Measurements from ENCODE around the gene ERG28. TPM values are rescaled to one million over a fixed set of nuclear protein-coding genes. Genes with fewer than 3 reads are reported as not detected.

ERG28 gene
- total and polyA plus RNA-seq, 2 experiments from 2014 or later, result 27.9 to 95.1 TPM

DNA sequence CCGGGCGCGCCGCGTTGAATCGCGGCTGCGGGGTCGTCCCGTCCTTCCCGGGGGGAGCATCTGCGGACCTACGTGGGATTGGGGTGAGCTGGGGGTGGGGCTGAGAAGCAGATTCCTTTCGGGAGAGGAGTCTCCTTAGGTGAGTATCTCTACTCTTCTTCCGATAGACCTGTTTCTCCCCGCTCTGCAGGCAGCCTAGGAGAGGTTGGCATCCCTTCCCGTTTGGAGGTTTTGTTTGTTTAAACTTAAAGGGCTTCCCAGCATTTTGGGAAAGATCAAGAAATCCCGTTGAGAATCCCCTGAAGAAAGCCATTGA, 781 bp upstream of the ERG28 start:
- Histone ChIP-seq H3K36me3 (ENCODE audit: insufficient read depth) (0 out of 2 replicates have a peak, but pooled peaks cover 4% of the 10 kb centered on the region), H2AFZ (peak overlapping the region; percentile 86), H3K27ac (ENCODE audit: low read depth) (peak overlapping the region; percentile 94), H3F3A (replicated peaks; ENCODE audit: low read depth) (peaks cover 5% of the 10 kb centered on the region), H4K20me1 (replicated peaks; ENCODE audit: insufficient read depth) (peaks cover 1% of the 10 kb centered on the region), H3K4me2 (peak overlapping the region; percentile 85), H3K9me2 (ENCODE audit: insufficient read depth) (no peaks in the 10 kb centered on the region), H3K27me3 (ENCODE audit: insufficient read depth) (no peaks in the 10 kb centered on the region), H3K79me2 (replicated peaks; ENCODE audit: insufficient read depth) (peaks cover 71% of the 10 kb centered on the region), H3K4me1 (ENCODE audit: insufficient read depth) (peaks cover 16% of the 10 kb centered on the region; the same call in 1 of the 2 replicates), H3K4me3 (peak overlapping the region; percentile 91)
- TF ChIP-seq JUNB (IDR thresholded peaks at IDR 0.05; ENCODE audit: unreplicated experiment), result no peak
- TF ChIP-seq ZNF331 (CRISPR knock-in tag; IDR thresholded peaks at IDR 0.05; ENCODE audit: low read depth), result no peak
- TF ChIP-seq, protein P1, sequence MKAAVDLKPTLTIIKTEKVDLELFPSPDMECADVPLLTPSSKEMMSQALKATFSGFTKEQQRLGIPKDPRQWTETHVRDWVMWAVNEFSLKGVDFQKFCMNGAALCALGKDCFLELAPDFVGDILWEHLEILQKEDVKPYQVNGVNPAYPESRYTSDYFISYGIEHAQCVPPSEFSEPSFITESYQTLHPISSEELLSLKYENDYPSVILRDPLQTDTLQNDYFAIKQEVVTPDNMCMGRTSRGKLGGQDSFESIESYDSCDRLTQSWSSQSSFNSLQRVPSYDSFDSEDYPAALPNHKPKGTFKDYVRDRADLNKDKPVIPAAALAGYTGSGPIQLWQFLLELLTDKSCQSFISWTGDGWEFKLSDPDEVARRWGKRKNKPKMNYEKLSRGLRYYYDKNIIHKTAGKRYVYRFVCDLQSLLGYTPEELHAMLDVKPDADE (IDR thresholded peaks at IDR 0.05), result no peak
- no peak for TF ChIP-seq POLR2AphosphoS5 (IDR thresholded peaks at IDR 0.05; ENCODE audit: low read depth)
- no peak for TF ChIP-seq CREB1 (CRISPR knock-in tag; IDR thresholded peaks at IDR 0.05; ENCODE audit: low read depth)
- TF ChIP-seq, protein P2, sequence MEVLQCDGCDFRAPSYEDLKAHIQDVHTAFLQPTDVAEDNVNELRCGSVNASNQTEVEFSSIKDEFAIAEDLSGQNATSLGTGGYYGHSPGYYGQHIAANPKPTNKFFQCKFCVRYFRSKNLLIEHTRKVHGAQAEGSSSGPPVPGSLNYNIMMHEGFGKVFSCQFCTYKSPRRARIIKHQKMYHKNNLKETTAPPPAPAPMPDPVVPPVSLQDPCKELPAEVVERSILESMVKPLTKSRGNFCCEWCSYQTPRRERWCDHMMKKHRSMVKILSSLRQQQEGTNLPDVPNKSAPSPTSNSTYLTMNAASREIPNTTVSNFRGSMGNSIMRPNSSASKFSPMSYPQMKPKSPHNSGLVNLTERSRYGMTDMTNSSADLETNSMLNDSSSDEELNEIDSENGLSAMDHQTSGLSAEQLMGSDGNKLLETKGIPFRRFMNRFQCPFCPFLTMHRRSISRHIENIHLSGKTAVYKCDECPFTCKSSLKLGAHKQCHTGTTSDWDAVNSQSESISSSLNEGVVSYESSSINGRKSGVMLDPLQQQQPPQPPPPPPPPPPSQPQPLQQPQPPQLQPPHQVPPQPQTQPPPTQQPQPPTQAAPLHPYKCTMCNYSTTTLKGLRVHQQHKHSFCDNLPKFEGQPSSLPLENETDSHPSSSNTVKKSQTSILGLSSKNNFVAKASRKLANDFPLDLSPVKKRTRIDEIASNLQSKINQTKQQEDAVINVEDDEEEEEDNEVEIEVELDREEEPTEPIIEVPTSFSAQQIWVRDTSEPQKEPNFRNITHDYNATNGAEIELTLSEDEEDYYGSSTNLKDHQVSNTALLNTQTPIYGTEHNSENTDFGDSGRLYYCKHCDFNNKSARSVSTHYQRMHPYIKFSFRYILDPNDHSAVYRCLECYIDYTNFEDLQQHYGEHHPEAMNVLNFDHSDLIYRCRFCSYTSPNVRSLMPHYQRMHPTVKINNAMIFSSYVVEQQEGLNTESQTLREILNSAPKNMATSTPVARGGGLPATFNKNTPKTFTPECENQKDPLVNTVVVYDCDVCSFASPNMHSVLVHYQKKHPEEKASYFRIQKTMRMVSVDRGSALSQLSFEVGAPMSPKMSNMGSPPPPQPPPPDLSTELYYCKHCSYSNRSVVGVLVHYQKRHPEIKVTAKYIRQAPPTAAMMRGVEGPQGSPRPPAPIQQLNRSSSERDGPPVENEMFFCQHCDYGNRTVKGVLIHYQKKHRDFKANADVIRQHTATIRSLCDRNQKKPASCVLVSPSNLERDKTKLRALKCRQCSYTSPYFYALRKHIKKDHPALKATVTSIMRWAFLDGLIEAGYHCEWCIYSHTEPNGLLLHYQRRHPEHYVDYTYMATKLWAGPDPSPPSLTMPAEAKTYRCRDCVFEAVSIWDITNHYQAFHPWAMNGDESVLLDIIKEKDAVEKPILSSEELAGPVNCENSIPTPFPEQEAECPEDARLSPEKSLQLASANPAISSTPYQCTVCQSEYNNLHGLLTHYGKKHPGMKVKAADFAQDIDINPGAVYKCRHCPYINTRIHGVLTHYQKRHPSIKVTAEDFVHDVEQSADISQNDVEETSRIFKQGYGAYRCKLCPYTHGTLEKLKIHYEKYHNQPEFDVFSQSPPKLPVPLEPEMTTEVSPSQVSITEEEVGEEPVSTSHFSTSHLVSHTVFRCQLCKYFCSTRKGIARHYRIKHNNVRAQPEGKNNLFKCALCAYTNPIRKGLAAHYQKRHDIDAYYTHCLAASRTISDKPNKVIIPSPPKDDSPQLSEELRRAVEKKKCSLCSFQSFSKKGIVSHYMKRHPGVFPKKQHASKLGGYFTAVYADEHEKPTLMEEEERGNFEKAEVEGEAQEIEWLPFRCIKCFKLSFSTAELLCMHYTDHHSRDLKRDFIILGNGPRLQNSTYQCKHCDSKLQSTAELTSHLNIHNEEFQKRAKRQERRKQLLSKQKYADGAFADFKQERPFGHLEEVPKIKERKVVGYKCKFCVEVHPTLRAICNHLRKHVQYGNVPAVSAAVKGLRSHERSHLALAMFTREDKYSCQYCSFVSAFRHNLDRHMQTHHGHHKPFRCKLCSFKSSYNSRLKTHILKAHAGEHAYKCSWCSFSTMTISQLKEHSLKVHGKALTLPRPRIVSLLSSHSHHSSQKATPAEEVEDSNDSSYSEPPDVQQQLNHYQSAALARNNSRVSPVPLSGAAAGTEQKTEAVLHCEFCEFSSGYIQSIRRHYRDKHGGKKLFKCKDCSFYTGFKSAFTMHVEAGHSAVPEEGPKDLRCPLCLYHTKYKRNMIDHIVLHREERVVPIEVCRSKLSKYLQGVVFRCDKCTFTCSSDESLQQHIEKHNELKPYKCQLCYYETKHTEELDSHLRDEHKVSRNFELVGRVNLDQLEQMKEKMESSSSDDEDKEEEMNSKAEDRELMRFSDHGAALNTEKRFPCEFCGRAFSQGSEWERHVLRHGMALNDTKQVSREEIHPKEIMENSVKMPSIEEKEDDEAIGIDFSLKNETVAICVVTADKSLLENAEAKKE (CRISPR knock-in tag; IDR thresholded peaks at IDR 0.05), result no peak
- TF ChIP-seq, protein P3, sequence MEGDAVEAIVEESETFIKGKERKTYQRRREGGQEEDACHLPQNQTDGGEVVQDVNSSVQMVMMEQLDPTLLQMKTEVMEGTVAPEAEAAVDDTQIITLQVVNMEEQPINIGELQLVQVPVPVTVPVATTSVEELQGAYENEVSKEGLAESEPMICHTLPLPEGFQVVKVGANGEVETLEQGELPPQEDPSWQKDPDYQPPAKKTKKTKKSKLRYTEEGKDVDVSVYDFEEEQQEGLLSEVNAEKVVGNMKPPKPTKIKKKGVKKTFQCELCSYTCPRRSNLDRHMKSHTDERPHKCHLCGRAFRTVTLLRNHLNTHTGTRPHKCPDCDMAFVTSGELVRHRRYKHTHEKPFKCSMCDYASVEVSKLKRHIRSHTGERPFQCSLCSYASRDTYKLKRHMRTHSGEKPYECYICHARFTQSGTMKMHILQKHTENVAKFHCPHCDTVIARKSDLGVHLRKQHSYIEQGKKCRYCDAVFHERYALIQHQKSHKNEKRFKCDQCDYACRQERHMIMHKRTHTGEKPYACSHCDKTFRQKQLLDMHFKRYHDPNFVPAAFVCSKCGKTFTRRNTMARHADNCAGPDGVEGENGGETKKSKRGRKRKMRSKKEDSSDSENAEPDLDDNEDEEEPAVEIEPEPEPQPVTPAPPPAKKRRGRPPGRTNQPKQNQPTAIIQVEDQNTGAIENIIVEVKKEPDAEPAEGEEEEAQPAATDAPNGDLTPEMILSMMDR (conservative IDR thresholded peaks at IDR 0.05; ENCODE audit: low read depth in 2 of 2), result no peak
- no peak for TF ChIP-seq EZH2 (IDR thresholded peaks at IDR 0.05; ENCODE audit: low read depth, unreplicated experiment)
- no peak for TF ChIP-seq STAT1 (IDR thresholded peaks at IDR 0.05; ENCODE audit: unreplicated experiment)
- TF ChIP-seq EZH2phosphoT487 (IDR thresholded peaks at IDR 0.05; ENCODE audit: unreplicated experiment), result no peak
- TF ChIP-seq, protein P4, sequence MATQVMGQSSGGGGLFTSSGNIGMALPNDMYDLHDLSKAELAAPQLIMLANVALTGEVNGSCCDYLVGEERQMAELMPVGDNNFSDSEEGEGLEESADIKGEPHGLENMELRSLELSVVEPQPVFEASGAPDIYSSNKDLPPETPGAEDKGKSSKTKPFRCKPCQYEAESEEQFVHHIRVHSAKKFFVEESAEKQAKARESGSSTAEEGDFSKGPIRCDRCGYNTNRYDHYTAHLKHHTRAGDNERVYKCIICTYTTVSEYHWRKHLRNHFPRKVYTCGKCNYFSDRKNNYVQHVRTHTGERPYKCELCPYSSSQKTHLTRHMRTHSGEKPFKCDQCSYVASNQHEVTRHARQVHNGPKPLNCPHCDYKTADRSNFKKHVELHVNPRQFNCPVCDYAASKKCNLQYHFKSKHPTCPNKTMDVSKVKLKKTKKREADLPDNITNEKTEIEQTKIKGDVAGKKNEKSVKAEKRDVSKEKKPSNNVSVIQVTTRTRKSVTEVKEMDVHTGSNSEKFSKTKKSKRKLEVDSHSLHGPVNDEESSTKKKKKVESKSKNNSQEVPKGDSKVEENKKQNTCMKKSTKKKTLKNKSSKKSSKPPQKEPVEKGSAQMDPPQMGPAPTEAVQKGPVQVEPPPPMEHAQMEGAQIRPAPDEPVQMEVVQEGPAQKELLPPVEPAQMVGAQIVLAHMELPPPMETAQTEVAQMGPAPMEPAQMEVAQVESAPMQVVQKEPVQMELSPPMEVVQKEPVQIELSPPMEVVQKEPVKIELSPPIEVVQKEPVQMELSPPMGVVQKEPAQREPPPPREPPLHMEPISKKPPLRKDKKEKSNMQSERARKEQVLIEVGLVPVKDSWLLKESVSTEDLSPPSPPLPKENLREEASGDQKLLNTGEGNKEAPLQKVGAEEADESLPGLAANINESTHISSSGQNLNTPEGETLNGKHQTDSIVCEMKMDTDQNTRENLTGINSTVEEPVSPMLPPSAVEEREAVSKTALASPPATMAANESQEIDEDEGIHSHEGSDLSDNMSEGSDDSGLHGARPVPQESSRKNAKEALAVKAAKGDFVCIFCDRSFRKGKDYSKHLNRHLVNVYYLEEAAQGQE (IDR thresholded peaks at IDR 0.05; ENCODE audit: unreplicated experiment), result no peak
- TF ChIP-seq NANOG (IDR thresholded peaks at IDR 0.05; ENCODE audit: borderline replicate concordance), result no peak
- TF ChIP-seq ZNF114 (CRISPR knock-in tag; IDR thresholded peaks at IDR 0.05), result no peak
- Mint-ChIP-seq H3K27me3 (ENCODE audit: insufficient read depth, low read depth, poor library complexity) (peaks cover 13% of the 10 kb centered on the region), H3K4me1 (peaks cover 9% of the 10 kb centered on the region; the same call in 2 of the 3 replicates), H3K36me3 (ENCODE audit: low read depth) (peaks cover 16% of the 10 kb centered on the region), H3K27ac (peak overlapping the region; percentile 95), H3K9me3 (no peaks in the 10 kb centered on the region), H3K4me3 (peak overlapping the region; percentile 93)
- ATAC-seq, result no peak
- no peak for DNase-seq (ENCODE audit: low spot score)

Measured in GM23338 (cell line).